Left colon (tissue), 2 donors: ENCODE measurements around the gene GSDMA. TPM values are rescaled to one million over a fixed set of nuclear protein-coding genes. Genes with fewer than 3 reads are reported as not detected.

ENCODE experiments used
- ATAC-seq: fragments of 200-7000 bp; cut with Tn5 transposase; one replicate; pipeline ENCODE4 v1.9.1; 2020; ENCODE audit warnings: mild to moderate bottlenecking, moderate library complexity
- DNase-seq, 2 donors: peaks; one replicate each; pipeline ENCODE4 v3.0.0-alpha.2; 2020
- intact Hi-C, 2 donors: fragments of 100-400 bp; cut with DNase I in 1 of 2; cut with micrococcal nuclease in 1 of 2; formaldehyde crosslinking; loops; one replicate each; pipeline versions ENCODE4 v1.11.2 to v1.14.0; 2022; cut with DNase I, micrococcal nuclease
- total RNA-seq, 2 donors: library from RNA; stranded (reverse); fragmentation: NEBNext Ultra II Directional; extraction: Animal tissue kit (Norgen Biotek cat#: 25700); gene quantifications; one replicate each; pipeline ENCODE4 v1.2.1, GENCODE V29; 2021
- donor health status: DM: no; HTN: no; CAD: no.
- donor health status: DM: yes; HTN: yes; CAD: no.

GSDMA gene
- total RNA-seq, 2 donors from 2014 or later, result 0.58 TPM; not detected in 1

DNA sequence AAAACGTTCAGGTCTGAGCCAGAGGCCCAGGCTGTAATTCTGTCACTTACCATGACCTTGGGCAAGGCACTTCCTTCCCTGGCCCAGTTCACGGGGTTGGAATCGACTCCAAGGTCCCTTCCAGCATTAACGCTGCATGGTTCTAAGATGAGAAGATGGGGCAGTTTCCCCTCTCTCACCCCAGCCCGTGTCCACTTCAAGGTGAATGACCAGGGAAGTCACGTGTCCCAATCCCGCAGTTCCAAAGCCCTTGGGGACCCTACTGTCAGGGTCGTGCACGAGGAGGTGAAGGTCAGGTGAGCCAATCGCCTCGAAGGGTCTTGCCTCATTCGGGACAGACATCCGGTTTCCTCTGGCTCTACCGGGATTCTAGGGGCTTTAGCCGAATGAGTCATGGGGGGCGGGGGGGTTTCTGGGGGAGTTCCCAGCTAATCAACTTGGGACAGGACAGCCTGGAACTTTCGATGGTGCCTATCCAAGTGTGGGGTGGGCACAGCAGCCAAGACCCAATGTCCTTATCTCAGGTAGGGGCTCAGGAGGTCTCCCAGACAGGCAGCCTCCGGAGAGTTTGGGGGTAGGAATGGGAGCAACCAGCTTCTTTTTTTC, 51.7 kb downstream of the GSDMA start:
- DNase-seq (no peak), ATAC-seq (peak; percentile 48)
- intact Hi-C loops, result loop anchor here in 1 of 2 donors (10.0 kb wide), 1 partner anchor 150 kb away; no protein-coding TSS in a partner anchor

DNA sequence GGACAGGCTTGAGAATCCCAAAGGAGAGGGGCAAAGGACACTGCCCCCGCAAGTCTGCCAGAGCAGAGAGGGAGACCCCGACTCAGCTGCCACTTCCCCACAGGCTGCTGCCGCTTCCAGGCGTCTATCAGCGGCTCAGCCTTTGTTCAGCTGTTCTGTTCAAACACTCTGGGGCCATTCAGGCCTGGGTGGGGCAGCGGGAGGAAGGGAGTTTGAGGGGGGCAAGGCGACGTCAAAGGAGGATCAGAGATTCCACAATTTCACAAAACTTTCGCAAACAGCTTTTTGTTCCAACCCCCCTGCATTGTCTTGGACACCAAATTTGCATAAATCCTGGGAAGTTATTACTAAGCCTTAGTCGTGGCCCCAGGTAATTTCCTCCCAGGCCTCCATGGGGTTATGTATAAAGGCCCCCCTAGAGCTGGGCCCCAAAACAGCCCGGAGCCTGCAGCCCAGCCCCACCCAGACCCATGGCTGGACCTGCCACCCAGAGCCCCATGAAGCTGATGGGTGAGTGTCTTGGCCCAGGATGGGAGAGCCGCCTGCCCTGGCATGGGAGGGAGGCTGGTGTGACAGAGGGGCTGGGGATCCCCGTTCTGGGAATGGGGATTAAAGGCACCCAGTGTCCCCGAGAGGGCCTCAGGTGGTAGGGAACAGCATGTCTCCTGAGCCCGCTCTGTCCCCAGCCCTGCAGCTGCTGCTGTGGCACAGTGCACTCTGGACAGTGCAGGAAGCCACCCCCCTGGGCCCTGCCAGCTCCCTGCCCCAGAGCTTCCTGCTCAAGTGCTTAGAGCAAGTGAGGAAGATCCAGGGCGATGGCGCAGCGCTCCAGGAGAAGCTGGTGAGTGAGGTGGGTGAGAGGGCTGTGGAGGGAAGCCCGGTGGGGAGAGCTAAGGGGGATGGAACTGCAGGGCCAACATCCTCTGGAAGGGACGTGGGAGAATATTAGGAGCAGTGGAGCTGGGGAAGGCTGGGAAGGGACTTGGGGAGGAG, 52.5 kb downstream of the GSDMA start, which contains the start of gene CSF3:
Gene CSF3 (plus strand): TSS at position 436 of the 993 bp plus-strand sequence. CDS start 35 bp downstream, at position 471.
- peak; percentile 73 for ATAC-seq
- intact Hi-C loops, result loop anchor here in 1 of 2 donors (10.0 kb wide), 1 partner anchor 150 kb away; no protein-coding TSS in a partner anchor
- DNase-seq, result peak; percentile 74 to 78

DNA sequence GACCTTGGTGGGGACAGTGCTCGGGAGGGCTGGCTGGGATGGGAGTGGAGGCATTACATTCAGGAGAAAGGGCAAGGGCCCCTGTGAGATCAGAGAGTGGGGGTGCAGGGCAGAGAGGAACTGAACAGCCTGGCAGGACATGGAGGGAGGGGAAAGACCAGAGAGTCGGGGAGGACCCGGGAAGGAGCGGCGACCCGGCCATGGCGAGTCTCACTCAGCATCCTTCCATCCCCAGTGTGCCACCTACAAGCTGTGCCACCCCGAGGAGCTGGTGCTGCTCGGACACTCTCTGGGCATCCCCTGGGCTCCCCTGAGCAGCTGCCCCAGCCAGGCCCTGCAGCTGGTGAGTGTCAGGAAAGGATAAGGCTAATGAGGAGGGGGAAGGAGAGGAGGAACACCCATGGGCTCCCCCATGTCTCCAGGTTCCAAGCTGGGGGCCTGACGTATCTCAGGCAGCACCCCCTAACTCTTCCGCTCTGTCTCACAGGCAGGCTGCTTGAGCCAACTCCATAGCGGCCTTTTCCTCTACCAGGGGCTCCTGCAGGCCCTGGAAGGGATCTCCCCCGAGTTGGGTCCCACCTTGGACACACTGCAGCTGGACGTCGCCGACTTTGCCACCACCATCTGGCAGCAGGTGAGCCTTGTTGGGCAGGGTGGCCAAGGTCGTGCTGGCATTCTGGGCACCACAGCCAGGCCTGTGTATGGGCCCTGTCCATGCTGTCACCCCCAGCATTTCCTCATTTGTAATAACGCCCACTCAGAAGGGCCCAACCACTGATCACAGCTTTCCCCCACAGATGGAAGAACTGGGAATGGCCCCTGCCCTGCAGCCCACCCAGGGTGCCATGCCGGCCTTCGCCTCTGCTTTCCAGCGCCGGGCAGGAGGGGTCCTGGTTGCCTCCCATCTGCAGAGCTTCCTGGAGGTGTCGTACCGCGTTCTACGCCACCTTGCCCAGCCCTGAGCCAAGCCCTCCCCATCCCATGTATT, 53.5 kb downstream of the GSDMA start:
- intact Hi-C loops, result loop anchor here in 1 of 2 donors (10.0 kb wide), 1 partner anchor 149 kb away; no protein-coding TSS in a partner anchor
- no peak for DNase-seq
- no peak for ATAC-seq

DNA sequence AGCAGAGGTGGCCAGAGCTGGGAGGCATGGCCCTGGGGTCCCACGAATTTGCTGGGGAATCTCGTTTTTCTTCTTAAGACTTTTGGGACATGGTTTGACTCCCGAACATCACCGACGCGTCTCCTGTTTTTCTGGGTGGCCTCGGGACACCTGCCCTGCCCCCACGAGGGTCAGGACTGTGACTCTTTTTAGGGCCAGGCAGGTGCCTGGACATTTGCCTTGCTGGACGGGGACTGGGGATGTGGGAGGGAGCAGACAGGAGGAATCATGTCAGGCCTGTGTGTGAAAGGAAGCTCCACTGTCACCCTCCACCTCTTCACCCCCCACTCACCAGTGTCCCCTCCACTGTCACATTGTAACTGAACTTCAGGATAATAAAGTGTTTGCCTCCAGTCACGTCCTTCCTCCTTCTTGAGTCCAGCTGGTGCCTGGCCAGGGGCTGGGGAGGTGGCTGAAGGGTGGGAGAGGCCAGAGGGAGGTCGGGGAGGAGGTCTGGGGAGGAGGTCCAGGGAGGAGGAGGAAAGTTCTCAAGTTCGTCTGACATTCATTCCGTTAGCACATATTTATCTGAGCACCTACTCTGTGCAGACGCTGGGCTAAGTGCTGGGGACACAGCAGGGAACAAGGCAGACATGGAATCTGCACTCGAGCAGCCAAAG, 54.7 kb downstream of the GSDMA start:
- ATAC-seq (no peak), DNase-seq (no peak)
- intact Hi-C loops, result loop anchor here in 1 of 2 donors (10.0 kb wide), 1 partner anchor 147 kb away; no protein-coding TSS in a partner anchor

DNA sequence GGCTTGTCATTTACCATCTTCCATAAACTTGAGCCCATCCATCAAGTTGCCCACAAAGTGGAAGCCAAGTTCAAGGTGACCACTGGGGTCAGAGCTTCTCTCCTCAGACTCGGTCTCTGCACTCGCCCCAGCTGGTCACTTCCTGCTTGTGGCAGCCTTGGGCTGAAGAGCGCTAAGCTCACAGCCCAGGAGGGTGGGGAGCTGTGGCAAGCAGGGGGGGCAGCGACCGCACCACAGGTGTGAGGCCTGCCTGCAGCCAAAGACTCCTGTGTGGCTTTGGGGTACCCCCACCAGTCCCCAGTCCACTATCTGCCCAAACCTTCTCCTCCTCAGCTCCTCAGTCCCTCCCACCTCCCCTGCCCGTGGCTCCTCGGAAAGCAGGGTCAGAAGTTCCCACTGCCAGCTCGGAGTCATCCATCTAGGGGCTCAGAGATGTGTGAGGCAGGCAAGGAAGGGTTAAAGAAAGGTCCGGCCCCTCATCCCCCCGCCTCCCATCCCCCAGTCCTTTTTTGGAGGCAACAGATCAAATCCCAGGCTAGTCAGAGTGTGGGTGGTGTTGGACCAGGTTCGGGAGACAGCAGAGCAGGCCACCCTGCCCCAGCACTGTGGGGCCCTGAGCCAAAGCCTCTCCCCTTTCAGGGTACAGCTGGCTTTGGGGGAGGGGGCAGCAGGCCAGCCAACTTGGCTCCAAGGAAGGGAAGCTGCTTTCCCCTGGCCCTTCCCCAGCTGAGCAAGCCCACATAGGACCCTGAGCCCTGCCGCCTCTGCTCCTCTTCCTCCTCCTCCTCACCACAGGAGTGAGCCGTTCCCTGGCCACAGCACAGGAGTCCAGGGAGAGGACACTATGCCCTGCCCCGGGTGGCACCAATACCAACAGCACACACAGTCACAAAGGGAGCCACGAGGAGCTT, 55.7 kb downstream of the GSDMA start:
- intact Hi-C loops, result loop anchor here in 1 of 2 donors (10.0 kb wide), 1 partner anchor 146 kb away; no protein-coding TSS in a partner anchor
- ATAC-seq, result no peak
- no peak for DNase-seq

DNA sequence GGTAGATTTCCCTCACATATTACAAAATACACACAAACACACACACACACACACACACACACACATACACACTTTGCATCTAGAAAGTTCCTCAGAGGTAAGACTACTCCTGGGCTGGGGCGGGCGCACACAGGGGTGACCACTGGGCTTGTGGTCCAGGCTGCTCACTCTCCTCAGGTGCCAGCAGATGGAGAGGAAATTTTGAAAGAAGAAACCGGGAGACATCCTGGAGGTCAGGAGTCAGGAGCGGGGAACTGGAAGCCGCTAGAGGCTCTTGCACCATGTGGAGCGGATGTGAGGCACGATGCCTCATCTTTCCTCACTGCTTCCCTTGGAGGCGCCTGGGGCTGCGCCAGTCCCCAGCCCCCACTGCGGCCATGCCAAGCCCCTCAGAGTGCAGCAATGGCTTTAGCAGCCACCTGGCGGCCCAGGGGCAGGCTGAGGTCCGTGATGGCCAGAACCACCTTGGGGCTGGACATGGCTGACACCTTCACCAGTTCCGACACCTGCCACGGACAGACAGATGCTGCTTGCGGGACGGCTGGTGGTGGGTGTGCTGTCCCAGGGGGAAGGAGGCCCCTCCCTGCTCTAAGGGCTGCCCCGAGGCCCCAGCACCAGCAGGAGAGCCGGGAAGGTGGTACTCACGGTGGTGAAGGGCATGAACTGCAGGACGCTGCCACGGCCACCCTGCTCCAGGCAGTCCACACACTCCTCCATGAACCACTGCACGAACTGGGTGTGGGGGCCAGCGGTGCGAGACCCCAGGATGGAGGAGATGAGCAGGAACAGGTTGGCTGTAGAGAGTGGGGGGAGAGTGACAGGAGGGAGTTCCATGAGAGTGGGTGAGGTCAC, 56.6 kb downstream of the GSDMA start:
- ATAC-seq, result no peak
- intact Hi-C loops, result loop anchor here in 1 of 2 donors (10.0 kb wide), 1 partner anchor 145 kb away; no protein-coding TSS in a partner anchor
- DNase-seq, result no peak

DNA sequence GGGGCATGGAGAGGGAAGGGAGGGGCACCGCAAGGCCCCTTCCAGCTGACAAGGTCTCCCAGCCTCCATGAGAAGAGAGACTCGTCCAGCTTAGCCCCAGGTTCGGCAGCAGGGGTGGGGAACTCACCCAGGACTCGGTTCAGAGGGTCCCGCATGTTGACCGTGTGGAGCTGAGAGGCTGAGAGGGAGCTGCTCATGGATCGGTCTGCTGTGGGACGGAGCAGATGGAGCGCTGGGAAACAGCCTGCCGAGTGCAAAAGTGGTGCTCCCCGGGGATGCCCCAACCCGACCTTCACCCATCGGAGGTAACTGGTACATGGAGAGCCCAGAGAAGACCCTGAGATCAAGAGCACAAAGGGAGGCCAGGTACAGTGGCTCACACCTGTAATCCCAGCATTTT, 57.3 kb downstream of the GSDMA start:
- intact Hi-C loops, result loop anchor here in 1 of 2 donors (10.0 kb wide), 1 partner anchor 155 kb away; the partner anchor contains the start of gene RAPGEFL1
- no peak for DNase-seq
- ATAC-seq, result no peak

DNA sequence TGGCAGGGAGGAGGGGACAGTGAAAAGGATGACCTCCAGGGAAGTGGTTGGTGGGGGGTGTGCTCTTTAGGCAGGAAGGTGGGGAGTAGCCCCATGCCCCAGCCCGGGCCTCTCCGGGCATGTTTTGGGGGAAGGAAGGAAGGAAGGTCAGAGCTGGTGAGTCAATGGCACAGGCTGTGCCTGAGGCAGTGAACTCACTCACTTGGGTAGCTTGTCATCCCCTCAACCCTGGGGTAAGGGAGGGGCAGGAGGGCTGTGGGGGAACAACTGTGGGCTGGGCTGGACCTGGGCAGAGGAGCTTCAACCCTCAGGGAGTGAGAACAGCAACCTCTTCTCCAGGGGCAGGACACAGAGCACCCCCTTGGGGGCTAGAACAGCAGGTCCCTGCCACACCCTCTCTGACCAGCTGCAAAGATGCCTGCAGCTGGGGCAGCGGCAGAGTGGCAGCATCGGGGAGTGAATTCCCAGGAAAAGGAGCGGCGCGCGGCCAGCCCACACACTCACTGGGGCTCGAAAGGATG, 58.7 kb downstream of the GSDMA start:
- intact Hi-C loops, result loop anchor here in 1 of 2 donors (10.0 kb wide), 1 partner anchor 153 kb away; the partner anchor contains the start of gene RAPGEFL1

DNA sequence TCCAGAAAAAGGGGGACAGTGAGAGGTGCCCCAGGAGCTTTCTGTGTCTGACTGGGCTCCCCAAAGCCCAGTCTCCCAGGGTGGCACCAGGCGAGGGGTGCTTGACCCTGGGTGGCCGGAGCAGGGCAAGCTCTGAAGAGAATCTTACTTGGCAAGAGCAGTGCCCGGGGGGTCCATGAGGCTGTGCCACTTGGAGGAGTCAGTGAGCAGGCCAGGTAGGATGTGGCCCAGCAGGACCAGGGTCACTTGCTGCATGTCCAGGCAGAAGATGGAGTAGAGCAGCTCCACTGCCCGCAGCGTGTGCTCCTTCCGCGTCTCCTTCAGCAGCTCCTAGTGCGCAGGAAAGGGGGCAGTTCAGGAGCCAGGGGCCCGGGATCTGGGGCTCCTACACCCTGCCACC, 59.7 kb downstream of the GSDMA start:
- intact Hi-C loops, result loop anchor here in 1 of 2 donors (10.0 kb wide), 1 partner anchor 152 kb away; the partner anchor contains the start of gene RAPGEFL1
- ATAC-seq, result no peak
- DNase-seq, result no peak

More for the DNA sequence above, 58.7 kb downstream of the GSDMA start:
- no peak for ATAC-seq
- no peak for DNase-seq

DNA sequence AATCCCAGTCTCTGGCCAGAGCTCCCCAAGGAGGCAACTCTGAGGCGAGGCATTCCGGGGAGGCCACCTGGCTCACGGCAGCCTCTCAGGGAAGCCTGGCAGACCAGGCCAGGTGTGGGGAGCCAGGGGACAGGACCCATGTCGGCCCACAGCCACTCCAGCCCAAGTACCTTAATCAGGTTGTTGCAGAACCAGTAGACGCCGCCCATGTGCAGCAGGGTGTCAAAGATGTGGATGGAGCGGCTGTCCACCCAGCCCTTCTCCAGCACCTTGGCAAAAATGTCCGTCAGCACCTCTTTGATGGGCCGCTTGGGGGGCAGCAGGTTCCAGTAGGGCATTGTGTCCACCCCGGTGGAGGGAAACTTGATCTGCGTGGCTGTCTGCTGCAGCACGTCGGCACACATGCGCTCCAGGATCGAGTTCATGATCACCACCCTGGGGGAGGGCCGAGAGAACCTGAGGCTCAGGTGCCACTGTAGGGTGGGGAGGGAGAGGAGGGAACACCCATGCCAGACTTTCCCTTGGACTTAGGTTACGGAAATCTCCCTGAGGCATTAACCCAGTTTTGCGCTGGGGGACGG, 60.2 kb downstream of the GSDMA start:
- ATAC-seq, result peak; percentile 78
- intact Hi-C loops, result loop anchor here in 1 of 2 donors (10.0 kb wide), 1 partner anchor 152 kb away; the partner anchor contains the start of gene RAPGEFL1
- DNase-seq, result peak; percentile 69 to 83

DNA sequence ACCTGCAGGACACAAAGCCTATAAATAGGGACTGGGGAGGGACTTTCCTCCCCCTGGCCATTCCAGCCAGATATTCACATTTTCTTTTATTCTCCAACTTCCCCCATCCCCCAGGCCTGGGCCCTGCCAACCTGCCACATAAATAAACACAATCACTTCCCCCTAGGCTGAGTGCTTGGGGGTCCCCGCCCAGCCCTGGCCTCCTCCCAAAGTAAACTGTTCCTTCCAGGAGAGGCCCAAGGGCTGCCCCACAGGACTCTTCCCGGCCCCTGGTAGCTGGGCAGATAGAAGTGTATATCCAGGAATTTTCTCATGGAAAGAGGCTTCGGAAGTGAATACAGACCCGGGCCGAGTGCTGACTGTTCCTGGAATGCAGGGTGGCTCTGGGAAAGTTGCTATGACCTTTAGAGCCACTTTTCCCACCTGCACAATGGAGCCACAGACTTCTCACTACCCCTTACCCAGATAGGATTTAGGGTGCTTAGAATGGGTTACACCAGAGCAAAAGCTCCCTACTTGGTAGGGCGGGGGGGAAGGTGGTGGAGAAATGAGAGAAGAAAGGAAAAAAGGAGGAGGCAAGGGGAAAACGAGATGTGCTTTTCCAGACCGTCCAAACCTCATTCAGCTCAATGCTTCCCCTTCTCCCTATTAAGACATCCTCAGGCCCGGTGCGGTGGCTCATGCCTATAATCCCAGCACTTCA, 60.9 kb downstream of the GSDMA start:
- peak; percentile 88 to 89 for DNase-seq
- peak; percentile 81 for ATAC-seq
- intact Hi-C loops, result loop anchor here in 1 of 2 donors (10.0 kb wide), 1 partner anchor 151 kb away; the partner anchor contains the start of gene RAPGEFL1

DNA sequence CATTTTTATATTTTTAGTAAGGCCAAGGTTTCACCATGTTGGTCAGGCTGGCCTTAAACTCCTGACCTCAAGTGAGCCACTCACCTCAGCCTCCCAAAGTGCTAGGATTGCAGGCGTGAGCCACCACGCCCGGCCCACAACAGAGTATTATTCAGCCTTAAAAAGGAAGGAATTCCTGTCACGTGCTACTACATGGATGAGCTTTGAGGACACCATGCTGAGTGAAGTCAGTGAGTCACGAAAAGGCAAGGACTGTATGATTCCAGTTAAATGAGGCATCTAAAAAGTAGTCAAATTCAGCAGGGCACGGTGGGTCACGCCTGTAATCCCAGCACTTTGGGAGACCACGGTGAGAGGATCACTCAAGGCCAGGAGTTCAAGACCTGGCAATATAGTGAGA, 62.1 kb downstream of the GSDMA start:
- DNase-seq, result no peak
- intact Hi-C loops, result loop anchor here in 1 of 2 donors (10.0 kb wide), 1 partner anchor 150 kb away; the partner anchor contains the start of gene RAPGEFL1
- no peak for ATAC-seq

DNA sequence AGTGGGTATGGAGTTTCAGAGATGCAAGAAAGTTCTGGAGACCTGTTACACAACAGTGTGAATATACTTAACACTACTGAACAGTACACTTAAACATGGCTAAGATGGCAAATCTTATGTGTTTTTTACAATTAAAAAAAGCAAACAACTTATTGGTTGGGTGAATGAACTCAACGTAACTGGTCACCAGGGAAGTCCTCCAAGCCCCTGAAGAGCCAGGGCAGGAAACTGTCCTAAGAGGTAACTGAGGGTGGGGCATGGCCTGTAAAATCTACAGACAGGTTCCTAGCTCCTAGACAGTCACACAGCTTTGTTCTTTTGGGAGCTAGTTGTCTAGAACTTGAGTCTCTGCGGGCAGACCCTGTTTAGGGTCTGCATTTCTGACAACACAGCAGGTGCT, 62.8 kb downstream of the GSDMA start:
- DNase-seq (no peak), ATAC-seq (no peak)
- intact Hi-C loops, result loop anchor here in 1 of 2 donors (10.0 kb wide), 1 partner anchor 149 kb away; the partner anchor contains the start of gene RAPGEFL1
